Fibroblast of lung (primary cell): ENCODE data around the gene OXTR. TPM values are rescaled to one million over a fixed set of nuclear protein-coding genes. Genes with fewer than 3 reads are reported as not detected.

Experiments used
- DNase-seq, 2 donors: peaks; one replicate each; pipeline versions ENCODE4 v3.0.0 to v3.0.0-alpha.2; 2010; ENCODE audit warnings: low read depth in 2 of 2
- H2AFZ ChIP-seq: 2 replicates; pipeline ENCODE4 v1.5.1; 2012; ENCODE audit warnings: low read length, control low read depth, inconsistent platforms
- H3K27ac ChIP-seq: 2 replicates; pipeline ENCODE4 v1.5.1; 2011; ENCODE audit warnings: low read length, control low read depth; ENCODE audit not compliant: insufficient read depth
- H3K27me3 ChIP-seq: 2 replicates; pipeline ENCODE4 v1.5.1; 2011; ENCODE audit warnings: mild to moderate bottlenecking, low read length; ENCODE audit not compliant: control insufficient read depth, insufficient read depth
- H3K36me3 ChIP-seq: 2 replicates; pipeline ENCODE4 v1.5.1; 2011; ENCODE audit warnings: low read length; ENCODE audit not compliant: control insufficient read depth, insufficient read depth
- H3K4me1 ChIP-seq: 2 replicates; pipeline ENCODE4 v1.5.1; 2011; ENCODE audit warnings: low read length; ENCODE audit not compliant: control insufficient read depth, insufficient read depth; ENCODE audit errors: extremely low read depth
- H3K4me2 ChIP-seq: 2 replicates; pipeline ENCODE4 v1.5.1; 2011; ENCODE audit warnings: low read length, control low read depth; ENCODE audit not compliant: insufficient read depth; ENCODE audit errors: extremely low read depth
- H3K4me3 ChIP-seq, 4 experiments: fragments of 200-600 bp in 1 of 4; sonication (generic) in 1 of 4; replicated peaks in 1 of 4; 2 replicates each; pipeline ENCODE4 v1.5.1; 2011 to 2016; ENCODE audit warnings: low read length in 4 of 4, low read depth in 3 of 4, mild to moderate bottlenecking in 3 of 4, control low read depth in 2 of 4, inconsistent platforms in 1 of 4, mixed read lengths in 1 of 4; ENCODE audit not compliant: insufficient read depth in 1 of 4; ENCODE audit errors: control extremely low read depth in 1 of 4
- H3K79me2 ChIP-seq: 2 replicates; pipeline ENCODE4 v1.5.1; 2012; ENCODE audit warnings: mild to moderate bottlenecking, low read length, inconsistent platforms; ENCODE audit not compliant: control insufficient read depth, insufficient read depth
- H3K9ac ChIP-seq: 2 replicates; pipeline ENCODE4 v1.5.1; 2011; ENCODE audit warnings: mild to moderate bottlenecking, low read length, control low read depth; ENCODE audit not compliant: insufficient read depth
- H3K9me3 ChIP-seq: 2 replicates; pipeline ENCODE4 v1.5.1; 2012; ENCODE audit warnings: low read depth, low read length; ENCODE audit not compliant: control insufficient read depth, insufficient read depth
- H4K20me1 ChIP-seq: 2 replicates; pipeline ENCODE4 v1.5.1; 2011; ENCODE audit warnings: low read length; ENCODE audit not compliant: control insufficient read depth, insufficient read depth; ENCODE audit errors: extremely low read depth
- EZH2 ChIP-seq: IDR thresholded peaks from 2 replicates; pipeline ENCODE4 v1.5.1; 2012; ENCODE audit warnings: low read length, control low read depth, mild to moderate bottlenecking; ENCODE audit errors: missing control alignments
- polyA plus RNA-seq, 2 donors: library from polyadenylated mRNA; depleted of rRNA in 1 of 2; stranded (reverse) in 1 of 2; unstranded in 1 of 2; fragments of >200 nt; gene quantifications; 2 replicates each; pipeline ENCODE4 v1.2.1, GENCODE V29; 2011 to 2012; ENCODE audit warnings: missing spikeins in 1 of 2
- total RNA-seq: library from RNA; depleted of rRNA; stranded (reverse); fragments of >200 nt; gene quantifications from 2 replicates; pipeline ENCODE4 v1.2.1, GENCODE V29; 2014
- TF ChIP-seq, protein P1 (sequence below), 2 donors: IDR thresholded peaks in 1 of 2; conservative IDR thresholded peaks in 1 of 2; 1 replicate in 1 of 2; 2 replicates in 1 of 2; pipeline ENCODE4 v1.5.1; 2011 to 2012; ENCODE audit warnings: low read length in 2 of 2, control low read depth in 1 of 2, inconsistent platforms in 1 of 2, low read depth in 1 of 2, mild to moderate bottlenecking in 1 of 2

OXTR gene
- total and polyA plus RNA-seq, 2 donors (not counting 1 experiment from before 2014, with no cell fraction given): 3.6 to 47.2 TPM

DNA sequence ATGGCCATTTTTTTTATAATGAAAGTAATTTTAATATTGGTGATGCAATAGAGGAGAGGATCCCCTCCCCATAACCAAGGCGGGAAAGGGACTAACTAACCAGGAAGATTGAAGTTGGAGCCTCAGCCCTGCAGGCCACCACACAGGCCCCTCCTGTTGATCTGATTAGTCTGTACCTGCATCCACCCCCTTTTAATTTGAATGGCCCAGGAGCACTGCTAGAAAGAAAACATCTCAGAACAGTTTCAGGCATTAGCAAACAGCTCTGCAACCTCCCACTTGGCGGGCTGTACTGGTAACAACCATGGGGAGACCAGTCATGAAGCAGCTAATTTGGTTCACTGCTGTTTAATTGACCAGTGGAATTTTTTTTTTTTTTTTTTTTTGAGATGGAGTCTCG is 25.5 kb downstream of the OXTR start:
- no peak overlapping the region for H3K9ac ChIP-seq
- no peaks in the 10 kb centered on the region for H3K9me3 ChIP-seq
- no peaks in the 10 kb centered on the region for H3K36me3 ChIP-seq
- H3K79me2 ChIP-seq: no peaks in the 10 kb centered on the region
- TF ChIP-seq, protein P1, sequence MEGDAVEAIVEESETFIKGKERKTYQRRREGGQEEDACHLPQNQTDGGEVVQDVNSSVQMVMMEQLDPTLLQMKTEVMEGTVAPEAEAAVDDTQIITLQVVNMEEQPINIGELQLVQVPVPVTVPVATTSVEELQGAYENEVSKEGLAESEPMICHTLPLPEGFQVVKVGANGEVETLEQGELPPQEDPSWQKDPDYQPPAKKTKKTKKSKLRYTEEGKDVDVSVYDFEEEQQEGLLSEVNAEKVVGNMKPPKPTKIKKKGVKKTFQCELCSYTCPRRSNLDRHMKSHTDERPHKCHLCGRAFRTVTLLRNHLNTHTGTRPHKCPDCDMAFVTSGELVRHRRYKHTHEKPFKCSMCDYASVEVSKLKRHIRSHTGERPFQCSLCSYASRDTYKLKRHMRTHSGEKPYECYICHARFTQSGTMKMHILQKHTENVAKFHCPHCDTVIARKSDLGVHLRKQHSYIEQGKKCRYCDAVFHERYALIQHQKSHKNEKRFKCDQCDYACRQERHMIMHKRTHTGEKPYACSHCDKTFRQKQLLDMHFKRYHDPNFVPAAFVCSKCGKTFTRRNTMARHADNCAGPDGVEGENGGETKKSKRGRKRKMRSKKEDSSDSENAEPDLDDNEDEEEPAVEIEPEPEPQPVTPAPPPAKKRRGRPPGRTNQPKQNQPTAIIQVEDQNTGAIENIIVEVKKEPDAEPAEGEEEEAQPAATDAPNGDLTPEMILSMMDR (conservative IDR thresholded peaks at IDR 0.05 in 1 of 2, IDR thresholded peaks at IDR 0.05 in 1 of 2; ENCODE audit: low read depth in 1 of 2, low read length in 2 of 2): no peak
- TF ChIP-seq EZH2: no peak
- H2AFZ ChIP-seq: no peak overlapping the region
- H3K27me3 ChIP-seq: no peaks in the 10 kb centered on the region
- peaks cover 23% of the 10 kb centered on the region for H3K4me1 ChIP-seq
- no peak overlapping the region for H3K4me3 ChIP-seq
- H4K20me1 ChIP-seq: no peaks in the 10 kb centered on the region
- H3K4me2 ChIP-seq: no peak overlapping the region
- no peak for DNase-seq
- H3K27ac ChIP-seq: no peak overlapping the region

DNA sequence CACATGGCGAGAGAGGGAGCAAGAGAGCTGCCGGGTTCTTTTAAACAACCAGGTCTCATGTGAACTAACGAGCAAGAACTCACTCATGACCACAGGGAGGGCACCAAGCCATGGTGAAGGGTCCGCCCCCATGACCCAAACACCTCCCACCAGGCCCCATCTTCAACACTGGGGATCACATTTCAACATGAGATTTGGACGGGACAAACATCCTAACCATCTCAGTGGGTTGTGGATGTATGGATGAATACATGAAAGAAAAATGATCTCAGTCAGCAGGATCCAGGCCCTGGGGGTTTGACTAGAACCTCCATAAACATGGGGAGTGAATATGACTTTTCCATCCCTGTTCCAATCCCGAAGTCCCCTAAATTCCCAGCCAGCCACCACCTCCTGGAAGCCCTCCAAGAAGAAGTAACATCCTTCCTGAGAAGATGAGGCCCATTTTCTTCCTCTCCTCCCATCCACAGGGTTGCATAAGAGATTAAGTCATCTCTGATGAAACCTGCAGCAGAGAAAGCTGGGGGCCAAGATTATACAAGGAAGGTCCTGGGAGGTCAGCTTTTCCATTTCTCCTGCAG is 26.3 kb downstream of the OXTR start:
- Histone ChIP-seq H2AFZ (no peak overlapping the region), H3K9ac (no peak overlapping the region), H3K4me2 (no peak overlapping the region), H3K4me3 (no peak overlapping the region), H3K27ac (no peak overlapping the region), H3K36me3 (no peaks in the 10 kb centered on the region), H3K4me1 (peaks cover 23% of the 10 kb centered on the region), H3K27me3 (no peaks in the 10 kb centered on the region), H3K9me3 (no peaks in the 10 kb centered on the region), H3K79me2 (no peaks in the 10 kb centered on the region), H4K20me1 (no peaks in the 10 kb centered on the region)
- DNase-seq: peak; percentile 38 to 39
- TF ChIP-seq EZH2: no peak
- TF ChIP-seq, protein P1 (conservative IDR thresholded peaks at IDR 0.05 in 1 of 2, IDR thresholded peaks at IDR 0.05 in 1 of 2; ENCODE audit: low read depth in 1 of 2, low read length in 2 of 2): no peak

DNA sequence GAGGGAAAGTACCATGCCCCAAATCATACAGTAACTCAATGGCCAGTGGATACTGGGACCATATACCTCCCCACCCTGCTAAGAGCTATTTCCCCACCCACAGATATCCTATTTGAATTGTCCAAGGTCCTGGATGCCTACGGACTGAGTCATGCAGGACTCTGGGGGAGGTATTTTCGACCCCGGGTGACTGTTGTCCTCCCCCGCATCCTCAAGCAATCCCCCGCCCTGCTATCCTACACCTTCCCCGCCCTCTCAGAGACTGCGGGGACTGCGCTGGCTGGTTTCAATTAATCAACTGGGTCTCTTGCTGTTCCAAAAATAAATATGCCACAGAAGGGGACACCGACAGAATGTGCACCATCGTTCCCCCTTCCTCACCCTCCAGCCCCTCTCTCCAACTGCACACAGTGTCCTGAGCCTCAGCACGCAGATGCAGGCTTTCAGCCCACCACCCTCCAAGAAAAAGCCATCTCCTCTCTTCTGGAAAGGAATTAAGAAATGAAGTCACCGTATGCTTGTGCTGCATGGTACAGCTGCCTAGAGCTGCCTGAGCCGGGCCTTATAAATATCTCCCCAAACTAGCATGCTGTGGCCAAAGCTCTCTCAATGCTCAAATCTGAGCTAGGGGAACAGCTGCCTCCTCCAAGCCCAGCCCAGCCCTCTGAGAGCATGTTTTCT is 27.7 kb downstream of the OXTR start:
- H3K4me1 ChIP-seq: peaks cover 23% of the 10 kb centered on the region
- no peak for TF ChIP-seq EZH2
- TF ChIP-seq, protein P1 (conservative IDR thresholded peaks at IDR 0.05 in 1 of 2, IDR thresholded peaks at IDR 0.05 in 1 of 2; ENCODE audit: low read depth in 1 of 2, low read length in 2 of 2): no peak
- peak overlapping the region; percentile 45 for H2AFZ ChIP-seq
- H3K27me3 ChIP-seq: no peaks in the 10 kb centered on the region
- H3K27ac ChIP-seq: peak overlapping the region; percentile 26
- H3K79me2 ChIP-seq: no peaks in the 10 kb centered on the region
- H3K4me2 ChIP-seq: peak overlapping the region; percentile 77
- H3K4me3 ChIP-seq: peak overlapping the region in 2 of 4 experiments; percentile 2 to 25
- no peaks in the 10 kb centered on the region for H3K9me3 ChIP-seq
- peak; percentile 45 to 88 for DNase-seq
- H3K9ac ChIP-seq: no peak overlapping the region
- H4K20me1 ChIP-seq: no peaks in the 10 kb centered on the region
- no peaks in the 10 kb centered on the region for H3K36me3 ChIP-seq
